GM18858 (cell line): ENCODE data around the gene TEN1.

ENCODE experiments used
- ATAC-seq: cut with Tn5 transposase; IDR thresholded peaks from one replicate; pipeline ENCODE4 v1.9.1; 2021; ENCODE audit not compliant: unreplicated experiment

TEN1 gene

GRCh38 chr17:76005263-76006149 is 26.5 kb downstream of the TEN1 start:
- ATAC-seq, result no peak

DNA sequence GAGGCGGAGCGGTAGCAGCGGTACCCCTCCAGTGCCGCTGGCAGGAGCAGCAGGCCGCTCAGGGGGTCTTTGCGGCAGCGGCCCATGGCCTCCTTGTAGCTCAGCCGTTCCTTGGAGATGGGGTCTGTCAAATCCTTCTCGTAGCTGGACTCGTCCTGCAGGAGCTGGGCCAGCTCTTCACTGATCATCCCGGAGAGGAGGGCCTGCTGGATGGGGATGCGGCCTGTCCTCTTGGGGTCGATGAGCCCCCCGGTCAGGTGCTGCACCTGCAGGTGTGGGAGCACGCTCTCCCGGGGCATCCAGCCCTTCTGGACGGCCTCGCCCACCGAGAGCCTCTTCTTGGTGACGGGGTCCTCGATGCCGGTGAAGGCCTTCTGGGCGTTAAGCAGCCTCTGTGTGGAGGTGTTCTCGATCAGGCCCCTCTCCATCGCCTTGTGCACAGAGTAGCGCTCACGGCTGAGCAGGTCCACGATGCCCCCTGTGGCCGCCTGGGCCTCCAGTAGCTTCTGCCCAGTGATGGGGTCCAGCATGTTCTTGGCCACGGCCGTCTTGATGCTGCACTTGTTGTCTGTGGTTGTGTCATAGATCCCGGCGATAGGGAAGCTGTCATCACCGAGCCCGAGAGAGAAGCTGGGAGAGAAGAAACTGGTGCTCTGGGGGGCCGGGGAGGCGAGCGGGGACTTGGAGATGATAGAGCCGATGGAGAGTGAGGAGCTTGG is 28.2 kb downstream of the TEN1 start:
- ATAC-seq, result no peak

DNA sequence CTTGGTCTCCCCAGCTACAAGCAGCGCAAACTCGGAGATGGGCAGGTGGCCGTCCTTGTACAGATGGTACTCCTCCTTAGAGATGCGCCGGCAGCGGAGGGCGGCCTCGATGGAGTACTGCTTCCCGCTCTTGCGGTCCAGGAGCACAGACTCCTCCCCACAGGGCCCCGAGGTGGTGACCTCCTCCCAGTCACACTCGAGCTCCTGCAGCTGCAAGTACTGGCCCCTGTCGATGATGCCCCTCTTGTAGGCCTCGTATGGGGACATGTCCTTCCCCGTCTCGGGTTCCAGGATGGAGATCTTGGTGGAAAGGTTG is 28.8 kb downstream of the TEN1 start:
- no peak for ATAC-seq

DNA sequence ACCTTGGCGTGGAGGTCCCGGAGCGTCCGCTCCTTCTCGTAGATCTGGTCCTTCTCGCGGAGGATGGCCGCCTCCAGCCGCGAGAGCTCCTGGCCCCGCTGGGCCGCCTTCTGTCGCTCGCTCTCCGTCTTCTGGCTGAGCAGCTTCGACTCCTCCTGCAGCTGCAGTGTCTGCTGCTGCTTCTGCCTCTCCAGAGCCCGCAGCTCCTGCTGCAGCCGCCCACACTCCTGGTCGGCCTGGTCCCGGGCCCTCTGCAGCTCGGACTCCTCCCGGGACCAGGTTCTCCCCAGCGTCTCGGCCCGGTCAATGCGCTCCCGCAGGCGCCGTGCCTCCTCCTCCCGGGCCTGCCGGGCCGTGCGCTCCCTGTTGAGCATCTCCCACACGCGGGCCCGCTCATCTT is 29.2 kb downstream of the TEN1 start:
- ATAC-seq, result no peak

- no peak for ATAC-seq
Measured at GRCh38 chr17:76008630-76009425, 29.8 kb downstream of the TEN1 start.

DNA sequence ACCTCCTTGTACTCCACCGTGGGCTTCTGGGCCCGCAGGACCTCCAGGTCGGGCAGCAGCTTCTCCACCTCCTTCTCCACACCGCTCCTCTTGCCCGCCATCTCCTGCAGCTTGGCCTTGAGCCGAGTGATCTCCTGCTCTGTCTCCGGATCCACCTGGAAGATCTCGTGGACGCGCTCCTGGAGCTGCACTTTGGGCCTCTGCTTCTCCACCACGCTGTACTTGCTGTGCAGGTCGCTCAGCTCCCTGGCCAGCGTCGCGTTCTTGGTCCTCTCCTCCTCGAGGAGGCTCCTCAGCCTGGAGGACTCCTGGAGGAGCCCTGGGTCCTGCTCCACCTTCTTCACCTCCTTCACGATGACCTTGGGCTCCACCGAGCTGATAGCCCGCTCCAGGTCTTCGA is 30.4 kb downstream of the TEN1 start:
- no peak for ATAC-seq

DNA sequence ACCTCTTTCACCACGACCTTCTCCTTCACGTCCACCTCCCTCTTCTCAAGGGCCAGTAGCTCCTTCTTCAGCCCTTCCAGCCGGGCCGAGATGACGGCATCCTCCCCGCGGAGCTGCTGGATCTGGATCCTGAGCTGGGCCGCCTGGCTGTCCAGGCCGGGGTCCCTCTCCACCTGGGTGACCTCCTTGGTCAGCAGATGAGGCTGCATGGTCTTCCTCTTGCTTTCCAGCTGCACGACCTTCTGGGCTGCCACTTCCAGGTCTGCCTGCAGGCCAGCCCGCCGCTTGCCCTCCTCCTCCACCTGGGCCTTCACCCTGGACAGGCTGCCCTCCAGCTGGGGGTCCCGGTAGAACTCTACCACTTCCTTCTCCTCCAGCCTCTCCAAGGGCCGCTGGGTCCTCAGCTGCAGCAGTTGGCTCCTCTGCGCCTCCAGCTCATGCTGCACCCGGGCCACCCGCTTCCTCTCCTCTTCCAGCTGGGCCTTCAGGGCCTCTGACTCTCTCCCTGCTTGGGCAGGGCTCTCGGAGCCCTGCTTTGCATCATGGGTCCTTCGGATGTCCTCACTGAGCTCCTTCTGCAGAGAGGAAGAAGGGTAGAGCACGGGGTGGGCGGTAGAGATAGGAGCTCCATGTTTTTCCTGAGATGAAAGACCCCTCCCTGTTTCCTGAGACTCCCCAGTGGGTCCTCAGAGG is 31.1 kb downstream of the TEN1 start:
- ATAC-seq, result no peak

- no peak for ATAC-seq
Measured at GRCh38 chr17:76011951-76012350, 32.9 kb downstream of the TEN1 start.

DNA sequence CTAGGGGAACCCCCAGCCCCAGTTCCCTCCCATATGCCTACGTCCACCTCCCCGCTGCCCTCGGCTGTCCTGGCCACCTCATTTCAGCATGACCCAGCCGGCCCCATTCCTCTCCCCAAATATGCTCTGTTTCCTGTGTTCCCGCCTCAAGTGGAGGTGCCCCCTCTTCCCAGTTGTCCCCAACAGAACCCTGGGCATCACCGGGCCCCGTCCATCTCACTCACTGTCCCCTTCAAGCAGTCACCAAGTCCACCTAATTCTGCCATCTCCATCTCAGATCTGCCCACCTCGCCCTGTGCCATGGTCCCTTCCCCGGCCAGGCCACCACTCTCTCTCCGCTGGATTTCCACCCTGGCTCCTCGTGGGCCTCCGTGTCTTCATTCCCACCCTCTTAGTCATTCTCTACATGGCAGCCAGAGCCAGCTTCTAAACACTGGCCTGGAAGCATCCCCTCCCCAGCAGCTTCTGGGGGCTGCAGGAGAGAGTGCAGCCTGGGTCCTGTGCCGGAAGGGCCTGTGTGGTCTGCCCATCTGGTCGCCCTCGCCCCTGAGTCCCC is 34.4 kb downstream of the TEN1 start:
- ATAC-seq, result no peak

DNA sequence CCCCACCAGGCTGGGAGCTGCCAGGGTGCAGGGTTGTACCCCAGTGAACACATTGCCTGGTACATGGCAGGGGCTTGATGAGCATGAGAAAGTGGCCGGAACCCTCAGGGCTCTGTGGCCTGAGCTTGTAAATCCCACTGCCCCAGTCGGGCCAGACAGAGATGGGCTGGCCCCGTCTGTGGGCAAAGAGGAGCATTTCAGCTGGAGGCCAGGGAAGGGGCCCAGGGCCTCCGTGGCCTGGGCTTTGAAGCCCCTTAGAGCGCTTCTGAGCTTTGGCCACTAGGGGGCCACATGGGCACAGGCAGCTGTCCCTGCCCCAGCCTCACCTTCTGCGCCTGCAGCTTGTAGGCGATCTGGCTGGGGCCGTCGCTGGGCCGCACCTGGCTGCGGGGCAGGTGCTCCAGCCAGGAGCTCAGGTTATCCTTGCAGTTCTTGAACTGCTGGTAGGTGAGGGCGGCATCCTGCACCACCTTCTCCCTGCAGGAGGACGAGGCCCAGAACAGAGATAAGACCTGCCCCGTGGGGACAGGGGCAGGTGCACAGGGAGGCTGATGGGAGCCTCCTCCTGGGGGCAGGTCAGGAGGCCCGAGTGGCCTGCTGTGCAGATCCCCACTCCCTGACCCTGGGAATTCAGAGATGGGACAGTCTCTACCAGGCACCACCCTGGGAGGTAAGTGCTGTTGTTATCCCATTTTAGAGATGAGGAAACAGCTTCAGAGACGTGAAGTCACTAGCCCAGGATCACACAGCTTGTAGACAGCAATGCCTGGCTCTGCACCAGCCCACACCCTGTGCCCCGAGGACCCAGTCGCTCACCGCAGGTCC is 35.3 kb downstream of the TEN1 start:
- peak; percentile 46 for ATAC-seq

- no peak for ATAC-seq
Measured at GRCh38 chr17:76014925-76015261, 35.9 kb downstream of the TEN1 start.

DNA sequence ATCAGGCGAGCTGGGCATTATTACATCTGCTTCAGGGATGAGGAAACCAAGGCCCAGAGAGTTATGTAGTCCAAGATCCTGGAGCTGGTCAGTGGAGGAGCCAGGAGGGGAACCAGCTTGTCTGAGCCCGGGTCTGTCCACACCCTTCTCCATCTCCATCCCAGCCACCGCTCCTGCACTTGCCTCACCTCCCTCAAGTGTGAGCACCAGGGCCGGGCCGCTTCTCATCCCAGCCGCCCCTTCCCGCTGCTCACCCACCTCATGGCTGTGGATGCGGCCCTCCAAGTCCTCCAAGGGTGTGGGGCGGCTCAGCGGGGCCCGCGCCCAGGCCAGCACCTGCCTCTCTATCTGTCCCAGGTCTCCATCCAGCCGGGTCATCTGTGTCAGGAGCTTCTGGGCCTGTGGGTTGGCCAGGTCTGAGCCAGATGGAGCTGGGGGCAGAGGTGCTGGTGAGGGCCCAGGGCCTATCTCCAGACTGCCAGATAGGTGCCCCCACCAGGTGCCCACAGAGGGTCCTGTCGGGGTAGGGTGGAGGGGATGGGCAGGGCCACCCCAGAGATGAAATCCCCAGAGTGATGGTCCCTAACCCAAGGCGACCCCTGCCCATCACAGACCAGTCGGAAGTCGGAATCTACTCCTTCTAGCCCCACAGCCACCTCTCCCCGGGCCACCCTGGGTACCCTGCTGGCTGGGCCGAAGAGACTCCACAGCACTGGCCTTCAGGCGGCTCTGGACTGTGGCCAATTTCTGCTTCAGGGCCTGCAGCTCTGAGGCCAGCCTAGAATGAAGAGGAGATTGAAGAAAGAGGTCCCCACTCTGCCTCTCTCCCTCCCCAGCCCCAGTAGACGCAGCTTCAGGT is 38.7 kb downstream of the TEN1 start:
- ATAC-seq, result no peak

DNA sequence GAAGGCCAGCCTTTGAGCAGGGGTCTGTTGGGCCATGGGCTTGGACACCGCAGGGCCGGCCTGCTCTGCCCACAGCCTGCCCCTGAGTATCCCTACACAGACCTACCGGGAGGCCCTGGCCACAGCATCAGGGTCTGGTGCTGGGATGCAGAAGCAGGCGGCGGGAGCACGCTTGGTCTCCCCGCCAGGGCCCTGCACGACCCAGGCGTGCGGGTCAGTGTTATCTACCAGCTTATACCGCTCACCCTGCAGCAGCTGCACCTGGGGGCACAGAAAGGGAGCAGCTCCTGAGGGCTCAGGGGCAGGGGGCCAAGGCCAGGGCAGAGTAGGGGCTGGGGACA is 39.3 kb downstream of the TEN1 start:
- ATAC-seq, result no peak

GRCh38 chr17:76018801-76019200 is 39.8 kb downstream of the TEN1 start:
- ATAC-seq, result no peak

- ATAC-seq, result no peak
Measured at GRCh38 chr17:76019833-76020467, 40.9 kb downstream of the TEN1 start.

DNA sequence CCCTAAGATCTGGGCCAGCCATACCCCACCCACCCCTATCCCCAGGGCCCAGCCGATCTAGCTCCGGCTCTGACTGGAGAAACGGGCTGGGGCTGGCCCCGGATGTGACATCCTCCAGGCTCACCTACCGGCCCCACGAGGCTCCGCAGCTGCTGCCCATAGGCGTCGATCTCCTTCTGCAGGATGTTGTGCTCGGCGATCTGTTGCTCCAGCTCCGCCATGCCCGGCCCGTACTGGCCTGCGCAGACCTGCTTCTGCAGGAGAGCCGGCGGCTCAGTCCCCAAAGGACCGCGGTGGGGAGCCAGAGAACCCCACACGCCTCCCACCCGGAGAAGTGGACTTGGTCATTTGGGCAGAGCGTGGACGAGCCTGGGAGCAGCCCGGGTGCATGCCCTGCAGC is 43.2 kb downstream of the TEN1 start:
- no peak for ATAC-seq

- no peak for ATAC-seq
Measured at GRCh38 chr17:76022973-76023899, 44.2 kb downstream of the TEN1 start.

DNA sequence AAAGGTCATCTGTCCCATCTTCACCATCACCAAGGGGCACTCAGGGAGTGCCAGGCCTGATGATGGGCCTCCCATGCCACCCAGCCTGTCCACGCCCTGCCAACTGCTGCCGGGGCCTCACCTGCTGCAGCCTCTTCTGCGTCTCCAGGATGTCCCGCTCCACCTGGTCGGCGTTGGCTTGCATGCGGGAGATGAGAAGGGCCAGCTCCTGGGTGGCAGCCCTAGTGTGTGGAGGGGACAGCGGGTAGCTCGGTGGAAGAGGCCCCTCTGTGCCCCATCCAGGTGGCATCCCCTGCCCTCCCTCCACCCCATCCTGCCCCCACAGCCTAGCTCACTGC is 44.8 kb downstream of the TEN1 start:
- ATAC-seq, result no peak
